HAP-1 (cell line): ENCODE results near the gene KDM6A.

ENCODE experiments used
- DNase-seq, 2 experiments: peaks; one replicate each; pipeline ENCODE4 v3.0.0-alpha.2; 2016 to 2020; ENCODE audit warnings: low spot score in 2 of 2
- H3K27me3 ChIP-seq: fragments of 250-450 bp; sonication (Bioruptor Pico); 2 replicates; pipeline ENCODE4 v1.5.1; 2020; ENCODE audit warnings: low read depth, mild to moderate bottlenecking, moderate library complexity
- H3K36me3 ChIP-seq: fragments of 250-450 bp; sonication (Bioruptor Pico); replicated peaks from 2 replicates; pipeline ENCODE4 v1.5.1; 2020; ENCODE audit warnings: mild to moderate bottlenecking
- H3K4me1 ChIP-seq: fragments of 250-450 bp; sonication (Bioruptor Pico); 2 replicates; pipeline ENCODE4 v1.5.1; 2020; ENCODE audit warnings: mild to moderate bottlenecking
- H3K4me3 ChIP-seq: fragments of 250-450 bp; sonication (Bioruptor Pico); 2 replicates; pipeline ENCODE4 v1.5.1; 2020; ENCODE audit warnings: mild to moderate bottlenecking, moderate library complexity
- H3K9me3 ChIP-seq: fragments of 250-450 bp; sonication (Bioruptor Pico); 2 replicates; pipeline ENCODE4 v1.5.1; 2020; ENCODE audit warnings: mild to moderate bottlenecking, moderate library complexity
- in situ Hi-C: fragments of 300-500 bp; cut with MboI; formaldehyde crosslinking; loops from 3 replicates; pipeline ENCODE4 v1.14.3; 2020; ENCODE audit warnings: low sequenced_read_pairs, inconsistent platforms, mixed read lengths

KDM6A gene

GRCh38 chrX:44967221-44967620 lies 94.2 kb downstream of the KDM6A start:
- no peak for DNase-seq
- Histone ChIP-seq H3K9me3 (no peaks in the 10 kb centered on the region), H3K36me3 (peaks cover 20% of the 10 kb centered on the region), H3K4me1 (no peaks in the 10 kb centered on the region), H3K27me3 (no peaks in the 10 kb centered on the region), H3K4me3 (no peak overlapping the region)
- in situ Hi-C loops, result no loop called here

- no peaks in the 10 kb centered on the region for H3K27me3 ChIP-seq
- in situ Hi-C loops, result no loop called here
- H3K4me3 ChIP-seq, result no peak overlapping the region
- no peaks in the 10 kb centered on the region; the same call in 1 of the 2 replicates for H3K36me3 ChIP-seq
- no peaks in the 10 kb centered on the region for H3K4me1 ChIP-seq
- DNase-seq, result no peak
- H3K9me3 ChIP-seq, result 0 out of 2 replicates have a peak, but pooled peaks cover 2% of the 10 kb centered on the region
Measured at GRCh38 chrX:44970709-44971108, 97.7 kb downstream of the KDM6A start.

GRCh38 chrX:44971674-44972073 lies 98.7 kb downstream of the KDM6A start:
- no peak for DNase-seq
- Histone ChIP-seq H3K9me3 (0 out of 2 replicates have a peak, but pooled peaks cover 2% of the 10 kb centered on the region), H3K4me1 (no peaks in the 10 kb centered on the region), H3K4me3 (no peak overlapping the region), H3K36me3 (no peaks in the 10 kb centered on the region; the same call in 1 of the 2 replicates), H3K27me3 (no peaks in the 10 kb centered on the region)
- in situ Hi-C loops, result no loop called here

GRCh38 chrX:44972132-44972531 lies 99.1 kb downstream of the KDM6A start:
- DNase-seq, result no peak
- no peaks in the 10 kb centered on the region for H3K27me3 ChIP-seq
- in situ Hi-C loops, result no loop called here
- 0 out of 2 replicates have a peak, but pooled peaks cover 2% of the 10 kb centered on the region for H3K9me3 ChIP-seq
- no peaks in the 10 kb centered on the region for H3K4me1 ChIP-seq
- H3K36me3 ChIP-seq, result no peaks in the 10 kb centered on the region; the same call in 1 of the 2 replicates
- H3K4me3 ChIP-seq, result no peak overlapping the region

GRCh38 chrX:44973420-44973932 lies 100.5 kb downstream of the KDM6A start:
- no peak for DNase-seq
- Histone ChIP-seq H3K9me3 (0 out of 2 replicates have a peak, but pooled peaks cover 2% of the 10 kb centered on the region), H3K4me1 (no peaks in the 10 kb centered on the region), H3K4me3 (no peak overlapping the region), H3K36me3 (no peaks in the 10 kb centered on the region), H3K27me3 (no peaks in the 10 kb centered on the region)
- in situ Hi-C loops, result no loop called here

GRCh38 chrX:44974451-44974850 lies 101.5 kb downstream of the KDM6A start:
- no peaks in the 10 kb centered on the region for H3K36me3 ChIP-seq
- in situ Hi-C loops, result no loop called here
- H3K4me3 ChIP-seq, result no peak overlapping the region
- no peak for DNase-seq
- H3K27me3 ChIP-seq, result no peaks in the 10 kb centered on the region
- H3K4me1 ChIP-seq, result no peaks in the 10 kb centered on the region
- H3K9me3 ChIP-seq, result 0 out of 2 replicates have a peak, but pooled peaks cover 2% of the 10 kb centered on the region

- Histone ChIP-seq H3K4me1 (no peaks in the 10 kb centered on the region), H3K9me3 (0 out of 2 replicates have a peak, but pooled peaks cover 2% of the 10 kb centered on the region), H3K27me3 (no peaks in the 10 kb centered on the region), H3K36me3 (no peaks in the 10 kb centered on the region), H3K4me3 (no peak overlapping the region)
- in situ Hi-C loops, result no loop called here
- no peak for DNase-seq
Measured at GRCh38 chrX:44975666-44976263, 102.8 kb downstream of the KDM6A start.

- Histone ChIP-seq H3K4me3 (no peak overlapping the region), H3K27me3 (no peaks in the 10 kb centered on the region), H3K4me1 (no peaks in the 10 kb centered on the region), H3K36me3 (no peaks in the 10 kb centered on the region), H3K9me3 (0 out of 2 replicates have a peak, but pooled peaks cover 2% of the 10 kb centered on the region)
- in situ Hi-C loops, result no loop called here
- no peak for DNase-seq
Measured at GRCh38 chrX:44978976-44979375, 106.0 kb downstream of the KDM6A start.

- Histone ChIP-seq H3K9me3 (no peaks in the 10 kb centered on the region), H3K4me1 (no peaks in the 10 kb centered on the region), H3K27me3 (no peaks in the 10 kb centered on the region), H3K36me3 (no peaks in the 10 kb centered on the region), H3K4me3 (no peak overlapping the region)
- no peak for DNase-seq
- in situ Hi-C loops, result no loop called here
Measured at GRCh38 chrX:44980403-44980802, 107.4 kb downstream of the KDM6A start.

GRCh38 chrX:44980883-44981282 lies 107.9 kb downstream of the KDM6A start:
- Histone ChIP-seq H3K4me1 (no peaks in the 10 kb centered on the region), H3K27me3 (no peaks in the 10 kb centered on the region), H3K9me3 (no peaks in the 10 kb centered on the region; the same call in 1 of the 2 replicates), H3K36me3 (no peaks in the 10 kb centered on the region), H3K4me3 (no peak overlapping the region)
- in situ Hi-C loops, result no loop called here
- DNase-seq, result no peak

- Histone ChIP-seq H3K4me1 (peaks cover 2% of the 10 kb centered on the region; the same call in 1 of the 2 replicates), H3K9me3 (no peaks in the 10 kb centered on the region; the same call in 1 of the 2 replicates), H3K36me3 (no peaks in the 10 kb centered on the region), H3K27me3 (no peaks in the 10 kb centered on the region), H3K4me3 (no peak overlapping the region)
- DNase-seq, result no peak
- in situ Hi-C loops, result no loop called here
Measured at GRCh38 chrX:44989995-44990770, 117.2 kb downstream of the KDM6A start.

- no peaks in the 10 kb centered on the region for H3K27me3 ChIP-seq
- in situ Hi-C loops, result no loop called here
- DNase-seq, result no peak
- no peak overlapping the region for H3K4me3 ChIP-seq
- H3K9me3 ChIP-seq, result no peaks in the 10 kb centered on the region
- H3K4me1 ChIP-seq, result peaks cover 2% of the 10 kb centered on the region; the same call in 1 of the 2 replicates
- H3K36me3 ChIP-seq, result no peaks in the 10 kb centered on the region
Measured at GRCh38 chrX:44992775-44993174, 119.8 kb downstream of the KDM6A start.

- in situ Hi-C loops, result no loop called here
- Histone ChIP-seq H3K4me3 (no peak overlapping the region), H3K36me3 (no peaks in the 10 kb centered on the region), H3K27me3 (no peaks in the 10 kb centered on the region), H3K4me1 (peaks cover 8% of the 10 kb centered on the region), H3K9me3 (no peaks in the 10 kb centered on the region)
- no peak for DNase-seq
Measured at GRCh38 chrX:44996277-44996676, 123.3 kb downstream of the KDM6A start.

- no peaks in the 10 kb centered on the region for H3K9me3 ChIP-seq
- H3K4me3 ChIP-seq, result no peak overlapping the region
- H3K4me1 ChIP-seq, result peaks cover 19% of the 10 kb centered on the region
- DNase-seq, result no peak
- H3K27me3 ChIP-seq, result no peaks in the 10 kb centered on the region
- in situ Hi-C loops, result no loop called here
- H3K36me3 ChIP-seq, result no peaks in the 10 kb centered on the region
Measured at GRCh38 chrX:44997282-44997812, 124.4 kb downstream of the KDM6A start.
